Spleen (tissue), 7 donors: ENCODE results near the gene BID.

Source experiments
- CTCF ChIP-seq, 11 experiments: fragments of 200-600 bp in 7 of 11; fragments of 450-650 bp in 4 of 11; sonication (generic) in 4 of 11; IDR thresholded peaks in 8 of 11; conservative IDR thresholded peaks in 3 of 11; 1 replicate in 7 of 11; 2 replicates in 4 of 11; pipeline versions ENCODE4 v1.4.0 to v1.8.0; 2016 to 2021; ENCODE audit warnings: antibody characterized with exemption in 11 of 11, inconsistent platforms in 4 of 11, mild to moderate bottlenecking in 1 of 11
- POLR2A ChIP-seq, 3 donors: fragments of 450-650 bp; IDR thresholded peaks; one replicate each; pipeline ENCODE4 v1.5.1; 2017; ENCODE audit warnings: antibody characterized with exemption in 3 of 3, mild to moderate bottlenecking in 1 of 3
- POLR2AphosphoS5 ChIP-seq, 3 donors: sonication (generic); formaldehyde crosslinking; IDR thresholded peaks; one replicate each; pipeline ENCODE4 v1.5.1; 2017; ENCODE audit warnings: antibody characterized with exemption in 3 of 3
- donor health status: DM: no; HTN: no; CAD: no; lungs with moderate emphysema.
- donor health status: DM: no; HTN: no; CAD: no.
- donor health status: DM: no; HTN: no; CAD: no.

- TF ChIP-seq POLR2A (IDR thresholded peaks at IDR 0.05) (no peak), CTCF (IDR thresholded peaks at IDR 0.05 in 8 of 11, conservative IDR thresholded peaks at IDR 0.05 in 3 of 11) (no peak), POLR2AphosphoS5 (IDR thresholded peaks at IDR 0.05) (no peak)
Measured at GRCh38 chr22:17707526-17707925, 66.7 kb downstream of the BID start.
